Smooth muscle cell (in vitro differentiated cells): ENCODE data around the gene WDFY4. TPM values are rescaled to one million over a fixed set of nuclear protein-coding genes. Genes with fewer than 3 reads are reported as not detected.

ENCODE experiments used
- DNase-seq: peaks from one replicate; lab custom pipeline; 2025; ENCODE audit not compliant: unreplicated experiment; lab: John Stamatoyannopoulos, UW
- H2AFZ ChIP-seq: fragments of 200-600 bp; sonication (generic); 2 replicates; pipeline ENCODE4 v1.6.0; 2016; ENCODE audit warnings: antibody characterized with exemption, low read depth, mild to moderate bottlenecking
- H3F3A ChIP-seq: fragments of 200-600 bp; sonication (generic); 2 replicates; pipeline ENCODE4 v1.6.0; 2017; ENCODE audit warnings: antibody characterized with exemption, low read depth
- H3K27ac ChIP-seq: fragments of 200-600 bp; sonication (generic); 2 replicates; pipeline ENCODE4 v1.5.1; 2016; ENCODE audit warnings: low read depth, mild to moderate bottlenecking
- H3K27me3 ChIP-seq: fragments of 200-600 bp; sonication (generic); 2 replicates; pipeline ENCODE4 v1.6.1; 2016; ENCODE audit warnings: low read depth, mild to moderate bottlenecking
- H3K36me3 ChIP-seq: fragments of 200-600 bp; sonication (generic); 2 replicates; pipeline ENCODE4 v1.5.1; 2016; ENCODE audit warnings: low read depth
- H3K4me1 ChIP-seq: fragments of 200-600 bp; sonication (generic); 2 replicates; pipeline ENCODE4 v1.5.1; 2016; ENCODE audit warnings: low read depth
- H3K4me2 ChIP-seq: fragments of 200-600 bp; sonication (generic); 2 replicates; pipeline ENCODE4 v1.6.0; 2016; ENCODE audit warnings: mild to moderate bottlenecking
- H3K4me3 ChIP-seq: fragments of 200-600 bp; sonication (generic); 2 replicates; pipeline ENCODE4 v1.5.1; 2016; ENCODE audit warnings: mild to moderate bottlenecking
- H3K79me2 ChIP-seq: fragments of 200-600 bp; sonication (generic); 2 replicates; pipeline ENCODE4 v1.6.0; 2016; ENCODE audit warnings: low read depth, mild to moderate bottlenecking
- H3K9ac ChIP-seq: fragments of 200-600 bp; sonication (generic); 2 replicates; pipeline ENCODE4 v1.6.0; 2016; ENCODE audit warnings: low read depth
- H3K9me3 ChIP-seq: fragments of 200-600 bp; sonication (generic); replicated peaks from 2 replicates; pipeline ENCODE4 v1.5.1; 2016; ENCODE audit warnings: low read depth
- H4K20me1 ChIP-seq: fragments of 200-600 bp; sonication (generic); 2 replicates; pipeline ENCODE4 v1.6.0; 2016; ENCODE audit warnings: low read depth
- CTCF ChIP-seq: fragments of 200-600 bp; sonication (generic); IDR thresholded peaks from 2 replicates; pipeline ENCODE4 v1.5.1; 2017; ENCODE audit warnings: borderline replicate concordance, mild to moderate bottlenecking, antibody characterized with exemption; ENCODE audit not compliant: insufficient read depth, poor library complexity, severe bottlenecking
- WGBS: methylation state at CpG from one replicate; pipeline ENCODE4 v1.1.7; 2016; ENCODE audit warnings: low lambda C conversion rate; 5-methylcytosine and 5-hydroxymethylcytosine counted together
- polyA plus RNA-seq: library from polyadenylated mRNA; unstranded; fragments of >200 nt; fragmentation: Nextera tagmentation; extraction: Ambion mirVana; gene quantifications from 2 replicates; pipeline ENCODE4 v1.2.1, GENCODE V29; 2016
- total RNA-seq: library from RNA; depleted of rRNA; stranded (reverse); fragments of >200 nt; gene quantifications from 2 replicates; pipeline ENCODE4 v1.2.3, GENCODE V29; 2014

The WDFY4 gene
- total and polyA plus RNA-seq, 2 experiments from 2014 or later, result not detected

- no peak for DNase-seq
- Histone ChIP-seq H3K4me2 (no peak overlapping the region), H3K27ac (no peak overlapping the region), H3K36me3 (no peaks in the 10 kb centered on the region), H3K9me3 (no peaks in the 10 kb centered on the region), H3F3A (no peaks in the 10 kb centered on the region), H3K4me3 (no peak overlapping the region), H3K4me1 (no peaks in the 10 kb centered on the region), H3K9ac (no peak overlapping the region), H3K27me3 (peaks cover 4% of the 10 kb centered on the region), H2AFZ (no peak overlapping the region), H3K79me2 (no peaks in the 10 kb centered on the region), H4K20me1 (no peaks in the 10 kb centered on the region)
- no peak for TF ChIP-seq CTCF
- WGBS, result 83% methylated on average over 1 of the region's 1 CpG
Observed at GRCh38 chr10:48926255-48926654, 241.6 kb downstream of the WDFY4 start.

- no peak overlapping the region for H2AFZ ChIP-seq
- no peak overlapping the region for H3K4me2 ChIP-seq
- no peaks in the 10 kb centered on the region for H3K4me1 ChIP-seq
- no peak overlapping the region for H3K4me3 ChIP-seq
- no peaks in the 10 kb centered on the region for H3K9me3 ChIP-seq
- no peaks in the 10 kb centered on the region for H3K36me3 ChIP-seq
- 84% methylated on average over 13 of the region's 13 CpGs for WGBS
- H3K27ac ChIP-seq, result no peak overlapping the region
- H3F3A ChIP-seq, result no peaks in the 10 kb centered on the region
- no peaks in the 10 kb centered on the region for H3K27me3 ChIP-seq
- no peak overlapping the region for H3K9ac ChIP-seq
- no peak for TF ChIP-seq CTCF
- DNase-seq, result no peak
- no peaks in the 10 kb centered on the region for H4K20me1 ChIP-seq
- H3K79me2 ChIP-seq, result no peaks in the 10 kb centered on the region
Observed at GRCh38 chr10:48926764-48927540, 242.3 kb downstream of the WDFY4 start.

GRCh38 chr10:48929413-48929990, 244.8 kb downstream of the WDFY4 start:
- Histone ChIP-seq H3K79me2 (no peaks in the 10 kb centered on the region), H3K27me3 (no peaks in the 10 kb centered on the region), H3K27ac (no peak overlapping the region), H4K20me1 (no peaks in the 10 kb centered on the region), H3F3A (no peaks in the 10 kb centered on the region), H3K9ac (no peak overlapping the region), H3K36me3 (no peaks in the 10 kb centered on the region), H3K9me3 (no peaks in the 10 kb centered on the region), H3K4me3 (no peak overlapping the region), H2AFZ (no peak overlapping the region), H3K4me2 (no peak overlapping the region), H3K4me1 (no peaks in the 10 kb centered on the region)
- no peak for DNase-seq
- WGBS, result 74% methylated on average over 5 of the region's 5 CpGs
- TF ChIP-seq CTCF, result no peak
